Astrocyte (in vitro differentiated cells and primary cell): Measurements from ENCODE around the gene DGKE. TPM values are rescaled to one million over a fixed set of nuclear protein-coding genes. Genes with fewer than 3 reads are reported as not detected.

Experiments
- DNase-seq: peaks from one replicate; pipeline ENCODE4 v3.0.0-alpha.2; 2010; ENCODE audit warnings: low read depth
- FAIRE-seq: peaks from 2 replicates; lab custom pipeline; 2011; peaks lifted over from hg19 to GRCh38; lab: Jason Lieb, UNC
- H2AFZ ChIP-seq: 2 replicates; pipeline ENCODE4 v1.6.0; 2012; ENCODE audit warnings: low read depth, low read length, inconsistent platforms
- H3K27ac ChIP-seq: 2 replicates; pipeline ENCODE4 v1.5.1; 2011; ENCODE audit warnings: low read depth, low read length, inconsistent platforms
- H3K27me3 ChIP-seq: 2 replicates; pipeline ENCODE4 v1.6.0; 2011; ENCODE audit warnings: low read length, inconsistent platforms; ENCODE audit not compliant: insufficient read depth
- H3K36me3 ChIP-seq: 2 replicates; pipeline ENCODE4 v1.5.1; 2011; ENCODE audit warnings: low read length, inconsistent platforms; ENCODE audit not compliant: insufficient read depth
- H3K4me1 ChIP-seq: 2 replicates; pipeline ENCODE4 v1.5.1; 2011; ENCODE audit warnings: low read length, inconsistent platforms; ENCODE audit not compliant: insufficient read depth
- H3K4me2 ChIP-seq: 2 replicates; pipeline ENCODE4 v1.6.0; 2012; ENCODE audit warnings: low read length, inconsistent platforms
- H3K4me3 ChIP-seq: 2 replicates; pipeline ENCODE4 v1.5.1; 2011; ENCODE audit warnings: low read depth, mild to moderate bottlenecking, low read length, inconsistent platforms; ENCODE audit not compliant: insufficient read depth
- H3K79me2 ChIP-seq: 2 replicates; pipeline ENCODE4 v1.6.0; 2012; ENCODE audit warnings: mild to moderate bottlenecking, low read length, inconsistent platforms; ENCODE audit not compliant: insufficient read depth
- H3K9ac ChIP-seq: 2 replicates; pipeline ENCODE4 v1.6.0; 2012; ENCODE audit warnings: mild to moderate bottlenecking, low read length, inconsistent platforms
- H3K9me3 ChIP-seq: 2 replicates; pipeline ENCODE4 v1.5.1; 2012; ENCODE audit warnings: low read depth, mild to moderate bottlenecking, low read length, inconsistent platforms; ENCODE audit not compliant: insufficient read depth
- H4K20me1 ChIP-seq: 2 replicates; pipeline ENCODE4 v1.6.0; 2012; ENCODE audit warnings: low read length, inconsistent platforms; ENCODE audit not compliant: insufficient read depth
- H3K27ac Mint-ChIP-seq: one replicate; pipeline ENCODE4 v1.8.0; 2021; ENCODE audit warnings: mild to moderate bottlenecking, mixed read lengths; ENCODE audit not compliant: unreplicated experiment
- H3K27me3 Mint-ChIP-seq: one replicate; pipeline ENCODE4 v1.8.0; 2021; ENCODE audit warnings: low read depth, mixed read lengths; ENCODE audit not compliant: unreplicated experiment
- H3K36me3 Mint-ChIP-seq: one replicate; pipeline ENCODE4 v1.8.0; 2021; ENCODE audit warnings: low read depth, mixed read lengths; ENCODE audit not compliant: unreplicated experiment
- H3K4me1 Mint-ChIP-seq: one replicate; pipeline ENCODE4 v1.8.0; 2021; ENCODE audit warnings: low read depth, mixed read lengths; ENCODE audit not compliant: unreplicated experiment
- H3K4me3 Mint-ChIP-seq: one replicate; pipeline ENCODE4 v1.8.0; 2021; ENCODE audit warnings: mild to moderate bottlenecking, moderate library complexity, mixed read lengths; ENCODE audit not compliant: unreplicated experiment
- H3K9me3 Mint-ChIP-seq: one replicate; pipeline ENCODE4 v1.8.0; 2021; ENCODE audit warnings: mild to moderate bottlenecking, mixed read lengths; ENCODE audit not compliant: unreplicated experiment
- EZH2 ChIP-seq: IDR thresholded peaks from 2 replicates; pipeline ENCODE4 v1.6.1; 2012; ENCODE audit warnings: mild to moderate bottlenecking, low read length, inconsistent platforms; ENCODE audit not compliant: insufficient read depth
- total RNA-seq: library from RNA; stranded (reverse); gene quantifications from 2 replicates; pipeline ENCODE4 v1.2.1, GENCODE V29; 2021
- TF ChIP-seq, protein P1 (sequence below): IDR thresholded peaks from 2 replicates; pipeline ENCODE4 v1.5.1; 2011; ENCODE audit warnings: low read depth, mild to moderate bottlenecking, inconsistent platforms, low read length, moderate library complexity; ENCODE audit not compliant: insufficient read depth

The DGKE gene
- total RNA-seq, 1 donor from 2014 or later, result 5.5 TPM

DNA sequence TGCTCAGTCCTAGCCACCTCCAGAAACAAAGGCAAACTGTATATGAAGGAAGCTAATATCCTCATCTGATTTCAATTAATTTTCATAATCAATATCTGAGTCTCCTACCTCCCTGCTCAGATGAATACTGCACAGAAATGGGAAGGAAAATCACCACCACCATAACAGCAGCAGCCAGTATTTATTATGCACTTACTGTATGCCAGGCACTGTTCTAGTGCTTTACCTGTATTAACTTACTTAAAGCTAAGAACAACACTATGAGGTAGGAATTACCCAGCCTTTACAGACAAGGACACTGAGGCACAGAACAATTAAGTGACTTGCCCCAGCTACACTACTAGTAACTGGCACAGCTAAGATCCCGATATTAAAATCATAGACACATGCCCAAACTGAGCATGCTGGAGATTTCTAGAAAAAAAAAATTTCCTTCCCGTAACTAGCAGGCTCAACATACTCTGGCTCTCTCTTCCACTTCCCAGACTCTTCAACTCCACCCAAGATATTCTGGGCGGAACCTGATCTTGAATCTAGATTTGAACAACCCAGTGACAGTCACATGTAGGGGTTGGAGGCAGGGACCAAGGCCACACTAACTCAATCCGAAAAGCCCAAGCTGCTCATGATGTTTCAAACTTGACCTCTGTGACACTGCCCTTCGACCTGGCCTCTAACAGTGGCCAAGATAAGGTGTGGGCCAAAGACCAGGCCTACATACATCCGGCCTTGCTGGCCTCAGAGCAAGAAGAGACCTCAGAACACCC is 76.0 kb downstream of the DGKE start:
- H3K27me3 ChIP-seq, result no peaks in the 10 kb centered on the region
- no peak for TF ChIP-seq EZH2
- H3K79me2 ChIP-seq, result peaks cover 37% of the 10 kb centered on the region
- H3K36me3 ChIP-seq, result peaks cover 2% of the 10 kb centered on the region
- Mint-ChIP-seq H3K27ac (no peak overlapping the region), H3K4me3 (peak overlapping the region; percentile 55), H3K4me1 (peaks cover 12% of the 10 kb centered on the region), H3K9me3 (no peaks in the 10 kb centered on the region), H3K27me3 (no peaks in the 10 kb centered on the region), H3K36me3 (peaks cover 25% of the 10 kb centered on the region)
- no peak overlapping the region for H3K27ac ChIP-seq
- H4K20me1 ChIP-seq, result peaks cover 28% of the 10 kb centered on the region
- no peak overlapping the region for H3K4me2 ChIP-seq
- FAIRE-seq (no peak), DNase-seq (no peak)
- peaks cover 13% of the 10 kb centered on the region for H3K4me1 ChIP-seq
- H3K9ac ChIP-seq, result no peak overlapping the region
- no peak overlapping the region for H2AFZ ChIP-seq
- H3K4me3 ChIP-seq, result no peak overlapping the region
- no peaks in the 10 kb centered on the region for H3K9me3 ChIP-seq

DNA sequence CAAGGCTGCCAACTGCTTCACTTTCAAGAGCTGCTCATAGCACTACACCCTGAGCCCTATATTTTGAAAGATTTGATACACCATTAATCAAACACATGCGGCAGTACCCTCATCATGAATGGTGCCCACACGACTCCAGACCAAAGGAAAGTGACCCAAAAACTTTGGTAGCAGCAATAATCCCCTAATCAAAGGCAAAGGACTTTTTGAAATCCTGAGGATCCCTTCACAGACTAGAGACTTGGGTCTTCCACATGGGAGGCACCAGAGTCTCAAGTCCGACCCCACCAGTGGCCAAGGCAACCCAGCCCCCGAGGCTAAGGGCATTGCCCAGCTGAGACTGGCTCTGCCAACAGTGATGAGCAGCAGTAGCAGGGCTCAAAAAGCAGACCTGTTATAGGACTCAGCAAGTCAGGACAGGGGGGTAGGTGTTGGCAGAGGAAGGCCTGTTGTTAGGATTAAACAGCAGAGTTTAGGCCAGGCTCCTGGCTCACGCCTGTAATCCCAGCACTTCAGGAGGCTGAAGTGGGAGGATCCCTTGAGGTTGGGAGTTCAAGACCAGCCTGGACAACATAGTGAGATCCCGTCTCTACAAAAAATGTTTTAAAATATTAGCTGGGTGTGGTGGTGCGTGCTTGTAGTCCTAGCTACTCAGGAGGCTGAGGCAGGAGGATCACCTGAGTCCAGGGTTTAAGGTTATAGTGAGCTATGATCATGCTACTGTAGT is 76.7 kb downstream of the DGKE start:
- H3K4me2 ChIP-seq, result no peak overlapping the region
- peaks cover 37% of the 10 kb centered on the region for H3K79me2 ChIP-seq
- no peak overlapping the region for H2AFZ ChIP-seq
- H3K27me3 ChIP-seq, result no peaks in the 10 kb centered on the region
- TF ChIP-seq EZH2, result no peak
- TF ChIP-seq, protein P1, sequence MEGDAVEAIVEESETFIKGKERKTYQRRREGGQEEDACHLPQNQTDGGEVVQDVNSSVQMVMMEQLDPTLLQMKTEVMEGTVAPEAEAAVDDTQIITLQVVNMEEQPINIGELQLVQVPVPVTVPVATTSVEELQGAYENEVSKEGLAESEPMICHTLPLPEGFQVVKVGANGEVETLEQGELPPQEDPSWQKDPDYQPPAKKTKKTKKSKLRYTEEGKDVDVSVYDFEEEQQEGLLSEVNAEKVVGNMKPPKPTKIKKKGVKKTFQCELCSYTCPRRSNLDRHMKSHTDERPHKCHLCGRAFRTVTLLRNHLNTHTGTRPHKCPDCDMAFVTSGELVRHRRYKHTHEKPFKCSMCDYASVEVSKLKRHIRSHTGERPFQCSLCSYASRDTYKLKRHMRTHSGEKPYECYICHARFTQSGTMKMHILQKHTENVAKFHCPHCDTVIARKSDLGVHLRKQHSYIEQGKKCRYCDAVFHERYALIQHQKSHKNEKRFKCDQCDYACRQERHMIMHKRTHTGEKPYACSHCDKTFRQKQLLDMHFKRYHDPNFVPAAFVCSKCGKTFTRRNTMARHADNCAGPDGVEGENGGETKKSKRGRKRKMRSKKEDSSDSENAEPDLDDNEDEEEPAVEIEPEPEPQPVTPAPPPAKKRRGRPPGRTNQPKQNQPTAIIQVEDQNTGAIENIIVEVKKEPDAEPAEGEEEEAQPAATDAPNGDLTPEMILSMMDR, result no peak
- H3K4me1 ChIP-seq, result peaks cover 20% of the 10 kb centered on the region
- peaks cover 2% of the 10 kb centered on the region for H3K36me3 ChIP-seq
- H3K4me1 Mint-ChIP-seq, result peaks cover 15% of the 10 kb centered on the region
- H3K9me3 Mint-ChIP-seq, result no peaks in the 10 kb centered on the region
- H3K4me3 ChIP-seq, result no peak overlapping the region
- DNase-seq (no peak), FAIRE-seq (no peak)
- H3K27ac ChIP-seq, result no peak overlapping the region
- peak overlapping the region; percentile 55 for H3K4me3 Mint-ChIP-seq
- H3K9ac ChIP-seq, result no peak overlapping the region
- H4K20me1 ChIP-seq, result peaks cover 28% of the 10 kb centered on the region
- H3K36me3 Mint-ChIP-seq, result peaks cover 24% of the 10 kb centered on the region
- H3K27ac Mint-ChIP-seq, result no peak overlapping the region
- H3K27me3 Mint-ChIP-seq, result no peaks in the 10 kb centered on the region
- H3K9me3 ChIP-seq, result no peaks in the 10 kb centered on the region

DNA sequence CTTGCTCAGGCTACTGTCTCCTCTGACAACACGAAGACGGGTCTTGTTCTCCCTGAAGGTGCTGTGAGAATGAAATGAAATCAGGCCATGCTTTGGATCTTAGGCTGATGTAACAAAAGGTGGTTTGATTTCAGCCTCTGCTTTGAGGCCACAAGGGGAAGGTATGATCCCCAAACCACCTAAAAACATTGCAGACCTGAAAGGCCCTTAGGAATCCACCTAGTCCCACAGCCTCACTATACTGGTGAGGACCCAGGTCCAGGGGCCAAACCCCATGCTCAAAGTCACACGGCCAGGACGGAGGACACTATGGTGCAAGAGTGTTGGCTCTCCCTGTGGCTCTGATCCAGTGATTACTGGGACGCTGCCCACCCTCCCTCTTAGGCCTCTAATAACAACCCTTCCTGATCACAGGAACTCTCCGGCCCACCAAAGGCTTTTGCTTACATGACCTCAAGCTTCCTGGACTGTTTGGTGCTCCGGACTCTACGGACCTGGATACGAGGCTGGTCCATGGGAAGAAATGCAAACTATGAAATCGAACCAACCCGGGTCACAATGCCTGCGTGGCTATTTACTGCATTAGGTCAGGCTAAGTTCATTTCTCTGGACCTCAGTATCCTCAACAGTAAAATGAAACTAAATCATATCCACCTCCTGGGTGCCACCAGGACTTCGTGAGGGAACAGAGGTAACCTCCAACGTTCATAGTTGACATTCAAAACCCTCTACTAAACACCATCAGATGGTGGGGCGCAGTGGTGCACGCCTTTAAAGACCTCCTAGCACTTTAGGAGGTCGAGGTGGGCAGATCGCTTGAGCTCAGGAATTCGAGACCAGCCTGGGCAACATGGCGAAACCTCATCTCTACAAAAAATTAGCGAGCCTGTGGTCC is 78.4 kb downstream of the DGKE start:
- peaks cover 17% of the 10 kb centered on the region for H3K36me3 Mint-ChIP-seq
- Histone ChIP-seq H3K9me3 (no peaks in the 10 kb centered on the region), H2AFZ (no peak overlapping the region), H3K79me2 (peaks cover 37% of the 10 kb centered on the region), H3K9ac (peak overlapping the region; percentile 88), H3K4me2 (peak overlapping the region; percentile 97), H3K27ac (no peak overlapping the region), H3K27me3 (no peaks in the 10 kb centered on the region), H3K4me3 (peak overlapping the region; percentile 91), H3K36me3 (no peaks in the 10 kb centered on the region), H3K4me1 (peaks cover 26% of the 10 kb centered on the region), H4K20me1 (peaks cover 28% of the 10 kb centered on the region)
- peak overlapping the region; percentile 72 for H3K27ac Mint-ChIP-seq
- H3K27me3 Mint-ChIP-seq, result no peaks in the 10 kb centered on the region
- DNase-seq, result no peak
- peak overlapping the region; percentile 90 for H3K4me3 Mint-ChIP-seq
- FAIRE-seq, result no peak
- peaks cover 22% of the 10 kb centered on the region for H3K4me1 Mint-ChIP-seq
- no peak for TF ChIP-seq EZH2
- TF ChIP-seq, protein P1, result no peak
- no peaks in the 10 kb centered on the region for H3K9me3 Mint-ChIP-seq
